ENCODE results near the gene PPM1D.

DNA sequence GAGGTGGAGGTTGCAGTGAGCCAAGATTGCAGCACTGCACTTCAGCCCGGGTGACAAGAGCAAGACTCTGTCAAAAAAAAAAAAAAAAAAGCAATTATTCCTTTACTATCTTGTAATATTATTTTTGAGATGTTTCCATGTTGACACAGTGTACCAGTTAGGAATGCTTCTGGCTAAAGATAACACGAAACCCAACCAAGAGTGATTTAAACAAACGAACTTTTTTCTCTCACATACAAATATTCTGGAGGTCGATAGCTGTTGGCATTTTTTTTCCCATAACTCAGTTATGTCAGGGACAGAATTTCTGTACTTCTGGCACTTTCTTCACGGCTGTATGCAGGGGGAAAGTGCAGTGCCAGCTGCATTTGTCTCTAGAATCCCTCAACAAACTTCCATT is 9.9 kb upstream of the PPM1D start:
- TF ChIP-seq EZH2 (IDR thresholded peaks at IDR 0.05) (no peak), FOXP2 (optimal IDR thresholded peaks at IDR 0.05; ENCODE audit: control extremely low read depth, extremely low read length, insufficient read depth) (no peak), POLR2AphosphoS5 (IDR thresholded peaks at IDR 0.05; ENCODE audit: borderline replicate concordance, low read depth, low read length) (no peak)
